ENCODE measurements around the gene TAS2R30.
"Not testable (repeated sequence)": the region's sequence is repeated elsewhere in the genome, so short reads cannot be mapped to it uniquely, and the experiment has no call there.

Gene TAS2R30

GRCh38 chr12:11134305-11134704 is at the start of gene TAS2R30:
Gene TAS2R30 (minus strand): TSS chr12:11134644. CDS start chr12:11134244, 400 bp downstream.
- no peak for DNase-seq

GRCh38 chr12:11183011-11183410 is 48.6 kb upstream of the TAS2R30 start:
- DNase-seq: no peak

GRCh38 chr12:11182529-11182928 is 48.1 kb upstream of the TAS2R30 start:
- DNase-seq: no peak

- DNase-seq: no peak
Observed at GRCh38 chr12:11178250-11178649, 43.8 kb upstream of the TAS2R30 start.

GRCh38 chr12:11174022-11174421 is 39.6 kb upstream of the TAS2R30 start:
- DNase-seq: no peak

GRCh38 chr12:11171969-11172675 is 37.7 kb upstream of the TAS2R30 start:
- DNase-seq: peak in 1 of 2 experiments; percentile 69

- peak; percentile 78 to 83 for DNase-seq
Observed at GRCh38 chr12:11171145-11171968, 36.9 kb upstream of the TAS2R30 start, which contains the start of gene SMIM10L1. Gene SMIM10L1 (plus strand): TSS chr12:11171194. CDS start chr12:11171357, 163 bp downstream.

GRCh38 chr12:11170810-11171144 is 36.3 kb upstream of the TAS2R30 start:
- no peak for DNase-seq

- no peak for DNase-seq
Observed at GRCh38 chr12:11166300-11166699, 31.9 kb upstream of the TAS2R30 start.

- no peak for DNase-seq
Observed at GRCh38 chr12:11164384-11164783, 29.9 kb upstream of the TAS2R30 start.

- DNase-seq: no peak
Observed at GRCh38 chr12:11162502-11162901, 28.1 kb upstream of the TAS2R30 start.

GRCh38 chr12:11158885-11159444 is 24.5 kb upstream of the TAS2R30 start:
- DNase-seq: no peak

- DNase-seq: no peak
Observed at GRCh38 chr12:11154400-11154925, 20.0 kb upstream of the TAS2R30 start.

- no peak for DNase-seq
Observed at GRCh38 chr12:11152725-11153124, 18.3 kb upstream of the TAS2R30 start.

- DNase-seq: no peak
Observed at GRCh38 chr12:11150832-11151231, 16.4 kb upstream of the TAS2R30 start.

GRCh38 chr12:11147420-11147819 is 13.0 kb upstream of the TAS2R30 start:
- no peak for DNase-seq

GRCh38 chr12:11144297-11144696 is 9.9 kb upstream of the TAS2R30 start:
- no peak for DNase-seq

- no peak for DNase-seq
Observed at GRCh38 chr12:11143352-11143751, 8.9 kb upstream of the TAS2R30 start.

- DNase-seq: no peak
Observed at GRCh38 chr12:11136075-11136474, 1.6 kb upstream of the TAS2R30 start.

- DNase-seq: no peak
Observed at GRCh38 chr12:11133816-11134215, 628 bp downstream of the TAS2R30 start.

GRCh38 chr12:11133162-11133561 is 1.3 kb downstream of the TAS2R30 start:
- DNase-seq: no peak

GRCh38 chr12:11130999-11131398 is 3.4 kb downstream of the TAS2R30 start:
- DNase-seq: no peak

GRCh38 chr12:11130382-11130781 is 4.1 kb downstream of the TAS2R30 start:
- no peak for DNase-seq

GRCh38 chr12:11114130-11114529 is 20.3 kb downstream of the TAS2R30 start:
- not testable (repeated sequence) for DNase-seq

Data from NCI-H187 (cell line).